Measurements from ENCODE around the gene CD300LD. TPM values are rescaled to one million over a fixed set of nuclear protein-coding genes. Genes with fewer than 3 reads are reported as not detected.
A peak's percentile ranks its signal among the peaks of the same experiment; 100 is the strongest.

CD300LD gene
- total RNA-seq, 4 donors from 2014 or later, result not detected

DNA sequence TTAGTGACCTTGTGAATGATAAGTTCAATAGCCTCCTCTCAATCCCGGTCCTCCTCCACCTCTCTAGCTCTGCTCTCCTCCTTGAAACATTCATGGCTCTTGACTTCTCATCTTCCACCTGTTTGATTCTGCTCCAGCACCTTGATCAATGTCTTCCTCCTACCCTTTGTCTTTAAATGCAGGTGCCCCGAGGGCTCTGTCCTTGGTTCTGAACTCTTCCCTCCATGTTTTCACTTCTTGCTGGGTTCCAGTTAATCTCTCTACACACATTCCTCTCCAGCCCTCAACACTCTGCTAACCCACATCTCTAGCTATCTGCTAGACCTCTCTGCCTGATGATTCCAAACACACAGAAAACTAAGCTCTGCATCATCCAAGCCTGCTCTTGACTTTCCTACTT lies 18.0 kb upstream of the CD300LD start:
- Histone ChIP-seq H3K27ac (no peak overlapping the region), H3K4me1 (no peaks in the 10 kb centered on the region), H3K27me3 (no peaks in the 10 kb centered on the region), H3K9me3 (no peaks in the 10 kb centered on the region), H3K36me3 (no peaks in the 10 kb centered on the region), H3K4me3 (no peak overlapping the region)
- TF ChIP-seq CTCF (IDR thresholded peaks at IDR 0.05) (no peak), POLR2A (IDR thresholded peaks at IDR 0.05) (no peak)
- intact Hi-C loops (cut with DNase I; ENCODE audit: low total_unique reads), result no loop called here
- DNase-seq, result no peak

- H3K4me1 ChIP-seq, result no peaks in the 10 kb centered on the region
- no peaks in the 10 kb centered on the region for H3K36me3 ChIP-seq
- H3K27me3 ChIP-seq, result no peaks in the 10 kb centered on the region
- no peak overlapping the region for H3K4me3 ChIP-seq
- intact Hi-C loops (cut with DNase I; ENCODE audit: low total_unique reads), result no loop called here
- no peak for TF ChIP-seq POLR2A (IDR thresholded peaks at IDR 0.05)
- TF ChIP-seq CTCF (IDR thresholded peaks at IDR 0.05), result no peak
- DNase-seq, result no peak
- no peak overlapping the region for H3K27ac ChIP-seq
- H3K9me3 ChIP-seq, result no peaks in the 10 kb centered on the region
Measured at GRCh38 chr17:74608511-74608910, 16.4 kb upstream of the CD300LD start.

DNA sequence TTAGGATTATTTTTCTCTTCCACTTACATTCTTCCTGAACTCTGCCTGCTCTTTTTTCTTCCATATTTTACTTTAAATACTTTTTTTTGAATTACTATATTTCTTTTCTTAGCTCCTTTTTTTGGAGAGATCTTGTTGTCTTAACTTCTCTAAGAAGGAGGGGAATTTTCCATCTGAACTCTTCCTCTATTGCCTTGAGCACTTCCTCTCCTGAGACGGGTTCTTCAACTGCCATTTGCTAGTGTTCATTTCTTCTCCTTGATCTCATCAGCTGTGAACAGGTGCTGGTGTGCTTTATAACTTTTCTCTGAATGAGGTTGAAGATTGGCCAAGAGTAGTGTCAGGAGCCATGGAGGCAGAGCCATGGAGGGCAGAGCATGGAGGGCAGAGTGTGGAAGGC lies 15.1 kb upstream of the CD300LD start:
- intact Hi-C loops (cut with DNase I; ENCODE audit: low total_unique reads), result no loop called here
- Histone ChIP-seq H3K4me3 (no peak overlapping the region), H3K27me3 (no peaks in the 10 kb centered on the region), H3K9me3 (no peaks in the 10 kb centered on the region), H3K36me3 (no peaks in the 10 kb centered on the region), H3K4me1 (no peaks in the 10 kb centered on the region), H3K27ac (no peak overlapping the region)
- no peak for TF ChIP-seq POLR2A (IDR thresholded peaks at IDR 0.05)
- TF ChIP-seq CTCF (IDR thresholded peaks at IDR 0.05), result no peak
- DNase-seq, result no peak

- Histone ChIP-seq H3K4me1 (no peaks in the 10 kb centered on the region), H3K4me3 (no peak overlapping the region), H3K36me3 (no peaks in the 10 kb centered on the region), H3K9me3 (no peaks in the 10 kb centered on the region), H3K27me3 (no peaks in the 10 kb centered on the region), H3K27ac (no peak overlapping the region)
- DNase-seq, result no peak
- intact Hi-C loops (cut with DNase I; ENCODE audit: low total_unique reads), result no loop called here
- TF ChIP-seq POLR2A (IDR thresholded peaks at IDR 0.05) (no peak), CTCF (IDR thresholded peaks at IDR 0.05) (no peak)
Measured at GRCh38 chr17:74606050-74606449, 14.0 kb upstream of the CD300LD start.

DNA sequence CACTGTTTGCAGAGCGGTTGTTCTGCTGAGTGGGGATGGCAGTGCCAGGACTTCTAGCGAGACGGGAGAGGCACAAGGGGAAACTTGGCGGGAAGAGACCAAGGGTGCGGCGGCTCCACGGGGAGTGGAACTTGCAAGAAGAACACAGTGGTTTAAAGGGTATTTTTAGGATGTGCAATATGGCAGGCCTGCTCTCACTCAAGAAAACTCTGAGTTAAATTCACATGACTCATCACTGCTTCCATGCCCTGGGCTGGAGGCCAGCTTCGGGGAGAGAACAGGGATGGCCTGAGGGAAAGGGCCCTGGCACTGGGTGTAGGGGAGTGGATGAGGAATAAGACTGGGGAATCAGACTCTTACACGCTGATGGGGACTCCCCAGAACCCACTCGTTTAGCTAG lies 13.3 kb upstream of the CD300LD start:
- DNase-seq, result peak; percentile 46 to 52
- Histone ChIP-seq H3K4me3 (no peak overlapping the region), H3K36me3 (no peaks in the 10 kb centered on the region), H3K27ac (peak overlapping the region in 1 of 2 donors; percentile 37), H3K4me1 (no peaks in the 10 kb centered on the region), H3K27me3 (no peaks in the 10 kb centered on the region), H3K9me3 (no peaks in the 10 kb centered on the region)
- TF ChIP-seq POLR2A (IDR thresholded peaks at IDR 0.05) (no peak), CTCF (IDR thresholded peaks at IDR 0.05) (no peak)
- intact Hi-C loops (cut with DNase I; ENCODE audit: low total_unique reads), result no loop called here

Measured in uterus (tissue), 4 donors.